Effector memory CD8-positive, alpha-beta T cell (primary cell): ENCODE measurements around the gene FBRSL1.
A peak's percentile ranks its signal among the peaks of the same experiment; 100 is the strongest.

Experiments used
- ATAC-seq: fragments of 150-1000 bp; cut with Tn5 transposase; replicated peaks from 2 replicates; pipeline ENCODE4 v1.10.0; 2021; ENCODE audit warnings: mild to moderate bottlenecking, moderate library complexity
- DNase-seq, 3 experiments: peaks; one replicate each; pipeline ENCODE4 v3.0.0; 2021
- H3K27ac Mint-ChIP-seq, 2 donors: one replicate each; pipeline ENCODE4 v1.8.0; 2022; ENCODE audit warnings: mild to moderate bottlenecking in 2 of 2, mixed read lengths in 2 of 2, moderate library complexity in 2 of 2
- H3K27me3 Mint-ChIP-seq, 2 donors: one replicate each; pipeline ENCODE4 v1.8.0; 2022; ENCODE audit warnings: mixed read lengths in 2 of 2
- H3K36me3 Mint-ChIP-seq: one replicate; pipeline ENCODE4 v1.8.0; 2022; ENCODE audit warnings: mild to moderate bottlenecking, moderate library complexity, mixed read lengths; ENCODE audit not compliant: insufficient read depth
- H3K4me1 Mint-ChIP-seq, 2 donors: one replicate each; pipeline ENCODE4 v1.8.0; 2022; ENCODE audit warnings: low read depth in 2 of 2, mixed read lengths in 2 of 2
- H3K4me3 Mint-ChIP-seq, 2 donors: one replicate each; pipeline ENCODE4 v1.8.0; 2022; ENCODE audit warnings: mild to moderate bottlenecking in 2 of 2, mixed read lengths in 2 of 2, moderate library complexity in 2 of 2
- H3K9me3 Mint-ChIP-seq, 2 donors: one replicate each; pipeline ENCODE4 v1.8.0; 2022; ENCODE audit warnings: mixed read lengths in 2 of 2

Gene FBRSL1

DNA sequence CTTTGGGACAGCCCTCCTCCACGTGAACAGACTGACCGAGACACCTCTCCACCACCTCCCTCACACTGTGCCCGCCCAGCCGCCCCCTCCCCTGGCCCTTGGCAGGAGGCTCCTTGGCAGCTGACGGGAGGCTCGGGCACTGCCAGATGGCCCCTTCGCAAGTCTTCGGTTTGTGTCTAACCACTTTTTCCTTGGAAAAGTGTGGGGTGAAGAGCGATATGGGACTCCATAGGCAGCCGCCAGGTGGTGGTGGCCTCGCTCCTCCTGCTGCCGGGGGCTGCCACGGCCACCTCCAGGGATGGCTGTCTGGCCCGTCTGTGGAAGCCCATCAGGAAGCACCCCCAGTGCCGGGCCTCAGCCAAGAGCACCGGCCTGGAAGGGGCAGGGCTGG, 61.7 kb downstream of the FBRSL1 start:
- no peaks in the 10 kb centered on the region for H3K9me3 Mint-ChIP-seq
- H3K4me1 Mint-ChIP-seq, result no peaks in the 10 kb centered on the region
- DNase-seq (no peak), ATAC-seq (no peak)
- H3K4me3 Mint-ChIP-seq, result no peak overlapping the region
- H3K27me3 Mint-ChIP-seq, result no peaks in the 10 kb centered on the region
- peaks cover 10% of the 10 kb centered on the region for H3K36me3 Mint-ChIP-seq
- no peak overlapping the region for H3K27ac Mint-ChIP-seq

DNA sequence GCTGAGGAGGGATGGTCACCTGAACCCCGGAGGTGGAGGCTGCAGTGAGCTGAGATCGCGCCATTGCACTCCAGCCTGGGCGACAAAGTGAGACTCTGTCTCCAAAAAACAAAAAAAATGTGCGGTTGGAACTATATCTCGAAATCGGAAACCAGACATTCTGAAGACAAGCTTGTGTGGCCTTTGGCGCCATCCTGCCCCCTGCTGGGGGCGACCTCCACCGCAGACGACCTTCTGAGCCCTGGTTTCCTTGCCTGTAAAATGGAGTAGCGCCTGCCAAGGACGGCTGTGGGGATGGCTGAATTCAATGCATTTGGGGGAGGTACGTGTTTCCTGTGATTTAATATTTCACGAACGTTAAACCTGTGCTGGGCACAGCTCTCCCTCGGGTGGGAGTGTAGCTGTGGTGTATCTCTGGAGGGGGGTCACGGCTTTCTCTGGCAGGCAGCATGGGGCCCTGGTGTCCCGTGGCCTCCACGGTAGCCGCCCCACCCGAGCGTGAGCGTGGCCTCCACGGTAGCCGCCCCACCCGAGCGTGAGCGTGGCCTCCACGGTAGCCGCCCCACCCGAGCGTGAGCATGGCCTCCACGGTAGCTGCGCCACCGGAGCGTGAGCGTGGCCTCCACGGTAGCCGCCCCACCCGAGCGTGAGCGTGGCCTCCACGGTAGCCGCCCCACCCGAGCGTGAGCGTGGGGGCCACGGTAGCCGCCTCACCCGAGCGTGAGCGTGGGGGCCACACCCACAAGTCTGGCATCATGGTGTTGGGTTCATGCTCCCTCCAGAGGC, 65.1 kb downstream of the FBRSL1 start:
- DNase-seq (no peak), ATAC-seq (no peak)
- H3K4me3 Mint-ChIP-seq, result no peak overlapping the region
- peaks cover 16% of the 10 kb centered on the region for H3K36me3 Mint-ChIP-seq
- no peaks in the 10 kb centered on the region for H3K9me3 Mint-ChIP-seq
- H3K4me1 Mint-ChIP-seq, result peaks cover 10 to 15% of the 10 kb centered on the region in 2 donors
- H3K27ac Mint-ChIP-seq, result no peak overlapping the region
- H3K27me3 Mint-ChIP-seq, result peaks cover 0 to 13% of the 10 kb centered on the region in 2 donors

DNA sequence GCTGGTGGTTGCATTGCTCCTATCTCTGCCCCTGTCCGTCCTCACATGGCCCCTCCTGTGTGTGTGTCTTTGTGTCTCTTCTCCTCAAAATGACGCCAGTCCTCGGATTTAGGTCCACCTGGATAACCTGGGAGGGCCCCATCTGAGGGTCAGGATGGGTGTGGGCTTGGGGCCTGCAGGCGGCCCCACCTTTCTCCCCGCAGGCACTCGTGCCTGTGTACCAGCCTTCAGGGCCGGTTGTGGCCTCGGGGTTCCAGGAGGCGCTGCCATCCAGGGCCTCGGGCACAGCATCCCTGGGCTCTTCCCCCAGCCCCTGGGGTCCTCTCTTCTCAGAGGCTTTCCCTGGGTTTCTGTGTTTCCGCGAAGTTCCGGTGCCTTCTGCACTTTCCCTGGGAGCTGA, 65.7 kb downstream of the FBRSL1 start:
- Mint-ChIP-seq H3K36me3 (peaks cover 16% of the 10 kb centered on the region), H3K27ac (no peak overlapping the region), H3K27me3 (peaks cover 0 to 13% of the 10 kb centered on the region in 2 donors), H3K4me3 (no peak overlapping the region), H3K9me3 (no peaks in the 10 kb centered on the region), H3K4me1 (peaks cover 10 to 15% of the 10 kb centered on the region in 2 donors)
- no peak for DNase-seq
- no peak for ATAC-seq

GRCh38 chr12:132556216-132556615, 66.3 kb downstream of the FBRSL1 start:
- peaks cover 16% of the 10 kb centered on the region for H3K36me3 Mint-ChIP-seq

DNA sequence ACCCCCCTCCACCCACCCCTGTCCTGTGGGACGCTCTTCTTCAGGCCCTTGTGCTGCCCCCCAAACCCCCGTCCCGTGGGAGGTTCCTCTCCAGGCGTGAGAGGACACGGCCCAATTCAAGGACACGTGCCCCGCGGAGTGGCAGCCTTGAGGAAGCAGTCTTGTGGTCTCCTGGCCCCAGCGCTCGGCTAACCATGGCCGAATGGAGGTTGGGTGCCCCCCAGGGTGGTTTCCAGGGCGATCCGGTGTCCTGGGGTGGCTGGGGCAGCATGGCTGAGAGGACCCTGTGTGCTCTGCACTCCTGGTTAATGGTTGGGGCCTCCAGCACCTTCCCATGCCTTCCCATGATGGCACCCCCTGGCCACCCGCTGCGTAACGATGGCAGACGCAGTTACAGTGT, 66.8 kb downstream of the FBRSL1 start:
- Mint-ChIP-seq H3K27me3 (peaks cover 0 to 13% of the 10 kb centered on the region in 2 donors), H3K9me3 (no peaks in the 10 kb centered on the region), H3K36me3 (peaks cover 16% of the 10 kb centered on the region), H3K4me3 (no peak overlapping the region), H3K4me1 (peaks cover 10 to 15% of the 10 kb centered on the region in 2 donors), H3K27ac (peak overlapping the region in 1 of 2 donors; percentile 65)
- ATAC-seq, result no peak
- DNase-seq, result no peak

More at GRCh38 chr12:132556216-132556615, 66.3 kb downstream of the FBRSL1 start:
- Mint-ChIP-seq H3K4me1 (peaks cover 10 to 15% of the 10 kb centered on the region in 2 donors), H3K9me3 (no peaks in the 10 kb centered on the region), H3K27me3 (peaks cover 0 to 13% of the 10 kb centered on the region in 2 donors), H3K27ac (peak overlapping the region in 1 of 2 donors; percentile 65), H3K4me3 (no peak overlapping the region)
- no peak for DNase-seq
- no peak for ATAC-seq

DNA sequence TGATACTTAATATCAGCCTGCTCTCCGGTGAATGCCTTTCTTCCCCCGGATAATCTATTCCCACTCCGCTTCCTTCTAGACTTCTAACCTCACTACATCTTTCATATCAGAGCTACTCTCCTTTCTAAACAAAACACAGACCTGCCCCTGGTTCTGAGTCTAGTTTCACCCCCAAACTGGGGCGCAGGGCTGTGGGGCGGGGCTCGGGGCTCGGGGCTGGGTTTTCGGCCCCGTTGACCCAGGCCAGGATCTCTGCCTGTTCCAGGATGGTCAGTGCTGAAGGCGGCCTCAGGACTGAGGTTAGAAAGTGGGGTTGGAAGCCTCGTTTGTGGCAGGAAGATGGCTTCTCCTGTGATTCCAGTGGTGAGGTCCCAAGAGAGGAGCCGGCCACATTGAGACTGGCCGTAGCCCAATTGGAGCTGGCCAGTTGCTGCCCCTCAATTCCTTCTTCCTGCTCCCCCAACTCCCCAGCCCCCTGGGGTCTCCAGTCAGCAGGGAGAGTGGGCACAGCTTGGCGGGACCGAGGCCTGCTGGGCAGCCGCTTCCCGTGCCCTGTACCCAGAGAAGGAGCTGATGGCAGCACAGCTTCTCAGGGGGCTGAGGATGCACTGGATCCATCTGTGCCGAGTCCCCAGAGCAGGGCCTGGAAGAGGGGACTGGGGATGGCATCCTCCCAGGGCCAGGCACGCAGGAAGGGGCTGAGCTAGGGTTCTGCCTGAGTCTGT, 67.5 kb downstream of the FBRSL1 start:
- no peak overlapping the region for H3K4me3 Mint-ChIP-seq
- ATAC-seq (no peak), DNase-seq (no peak)
- H3K36me3 Mint-ChIP-seq, result peaks cover 16% of the 10 kb centered on the region
- H3K27me3 Mint-ChIP-seq, result peaks cover 0 to 13% of the 10 kb centered on the region in 2 donors
- H3K4me1 Mint-ChIP-seq, result peaks cover 10 to 15% of the 10 kb centered on the region in 2 donors
- no peaks in the 10 kb centered on the region for H3K9me3 Mint-ChIP-seq
- no peak overlapping the region for H3K27ac Mint-ChIP-seq

DNA sequence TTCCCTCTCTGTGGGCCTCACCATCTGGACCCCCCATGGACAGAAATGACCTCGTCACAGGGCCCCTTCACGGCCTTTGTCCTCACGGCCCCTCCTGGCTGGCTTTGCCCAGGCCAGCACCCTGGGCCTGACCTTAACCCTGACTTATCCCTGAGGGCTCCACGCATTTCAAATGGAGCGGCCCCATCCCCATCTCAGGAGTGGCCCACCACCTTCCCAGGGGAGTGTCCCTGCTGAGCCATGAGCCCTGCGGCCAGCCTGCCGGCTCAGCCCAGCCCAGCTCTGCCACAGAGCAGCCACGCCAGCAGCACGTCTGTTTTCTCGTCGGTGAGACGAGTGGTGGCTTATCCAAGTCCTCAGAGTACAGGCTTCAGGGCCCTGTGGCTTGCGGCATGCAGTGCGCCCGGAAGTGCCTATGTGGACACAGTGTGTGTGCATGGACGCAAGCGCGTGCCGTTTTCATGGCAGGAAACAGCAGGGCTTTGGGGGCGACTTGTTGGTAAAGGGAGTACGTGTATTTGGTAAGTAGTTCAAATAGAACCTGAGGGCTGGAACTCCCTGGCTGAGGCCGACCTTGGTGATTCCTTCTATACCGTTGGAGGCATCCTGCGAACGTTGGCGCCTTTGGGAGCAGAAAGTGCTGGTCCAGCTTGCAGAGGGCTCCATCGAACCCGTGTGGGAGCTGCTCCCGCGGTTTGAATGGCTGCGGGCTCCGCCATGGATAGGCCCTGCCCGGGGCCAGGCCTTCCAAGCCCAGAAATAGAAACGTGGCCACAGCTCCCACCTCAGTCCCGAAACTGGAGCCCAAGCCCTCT, 68.3 kb downstream of the FBRSL1 start:
- H3K27me3 Mint-ChIP-seq, result peaks cover 0 to 13% of the 10 kb centered on the region in 2 donors
- DNase-seq, result no peak
- H3K4me3 Mint-ChIP-seq, result peak overlapping the region; percentile 76 to 77
- peaks cover 10 to 15% of the 10 kb centered on the region in 2 donors for H3K4me1 Mint-ChIP-seq
- H3K27ac Mint-ChIP-seq, result no peak overlapping the region
- ATAC-seq, result no peak
- no peaks in the 10 kb centered on the region for H3K9me3 Mint-ChIP-seq
- peaks cover 15% of the 10 kb centered on the region for H3K36me3 Mint-ChIP-seq

DNA sequence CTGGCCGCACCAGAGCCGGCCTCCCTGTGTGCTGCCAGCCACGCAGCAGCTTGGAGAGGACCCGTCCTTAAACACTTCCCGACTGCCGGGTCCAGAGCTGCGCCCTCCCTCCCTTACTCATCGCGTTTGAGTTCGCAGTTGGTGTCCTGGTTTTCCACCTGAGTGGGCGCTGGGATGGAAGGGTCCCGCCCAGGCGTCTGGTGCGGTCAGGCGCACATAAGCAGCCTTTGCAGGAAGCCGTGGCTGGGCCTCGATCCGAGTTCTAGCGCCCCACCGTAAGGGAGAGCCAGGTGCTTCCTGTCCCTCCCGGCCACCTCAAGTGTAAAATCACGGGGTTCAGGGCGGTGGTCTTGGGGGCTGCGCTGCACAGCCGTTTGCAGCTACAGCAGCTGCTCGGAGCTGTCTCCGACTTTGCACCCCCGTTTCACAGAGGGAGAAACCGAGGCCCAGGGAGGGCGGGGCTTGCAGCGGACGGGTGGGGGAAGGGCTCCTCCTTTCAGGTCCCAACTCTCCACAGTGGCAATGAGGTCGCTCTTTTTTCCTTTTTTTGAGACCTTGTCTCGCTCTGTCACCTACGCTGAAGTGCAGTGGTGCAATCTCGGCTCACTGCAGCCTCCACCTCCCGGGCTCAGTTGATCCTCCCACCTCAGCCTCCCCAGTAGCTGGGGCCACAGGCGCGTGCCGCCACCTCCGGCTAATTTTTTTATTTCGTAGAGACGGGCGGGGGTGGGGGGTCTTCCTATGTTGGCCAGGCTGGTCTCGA, 69.1 kb downstream of the FBRSL1 start:
- Mint-ChIP-seq H3K27ac (no peak overlapping the region), H3K4me3 (peak overlapping the region; percentile 76 to 77), H3K27me3 (peaks cover 0 to 13% of the 10 kb centered on the region in 2 donors), H3K4me1 (peaks cover 10 to 18% of the 10 kb centered on the region in 2 donors), H3K36me3 (peaks cover 14% of the 10 kb centered on the region), H3K9me3 (no peaks in the 10 kb centered on the region)
- ATAC-seq (no peak), DNase-seq (no peak)

DNA sequence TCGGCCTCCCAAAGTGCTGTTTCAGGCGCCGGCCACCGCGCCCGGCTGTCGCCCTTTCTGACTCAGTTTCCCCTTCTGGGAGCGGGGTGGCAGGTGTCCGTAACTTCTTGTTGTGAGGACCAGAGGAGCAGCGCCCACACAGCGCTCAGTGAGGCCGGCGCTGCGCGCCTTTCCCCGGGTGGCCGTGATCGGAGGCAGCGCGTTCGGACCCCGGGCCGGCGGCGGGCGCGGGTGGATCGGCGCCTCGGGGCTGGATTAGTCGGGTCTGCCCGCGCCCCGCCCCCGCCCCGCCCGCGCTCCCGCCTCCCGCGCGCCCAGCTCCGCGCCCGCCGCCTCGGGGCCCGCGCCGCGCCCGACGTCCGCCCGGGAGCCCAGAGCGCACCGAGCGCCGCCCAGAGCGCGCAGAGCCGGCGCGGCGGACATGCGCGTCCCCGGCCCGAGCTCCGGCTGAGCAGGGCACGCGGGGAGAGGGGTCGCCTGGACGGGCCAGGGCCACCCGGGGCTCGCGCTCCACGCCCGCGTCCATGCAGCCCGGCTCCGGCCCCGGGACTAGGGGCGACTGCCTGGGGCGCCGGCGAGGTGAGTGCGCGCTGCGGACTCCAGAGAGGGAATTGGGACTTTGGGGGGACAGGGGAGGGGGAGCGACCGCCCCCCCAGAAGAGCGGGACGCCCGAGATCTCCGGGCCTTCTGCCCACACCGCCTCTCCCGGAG, 69.9 kb downstream of the FBRSL1 start:
- no peak overlapping the region for H3K27ac Mint-ChIP-seq

DNA sequence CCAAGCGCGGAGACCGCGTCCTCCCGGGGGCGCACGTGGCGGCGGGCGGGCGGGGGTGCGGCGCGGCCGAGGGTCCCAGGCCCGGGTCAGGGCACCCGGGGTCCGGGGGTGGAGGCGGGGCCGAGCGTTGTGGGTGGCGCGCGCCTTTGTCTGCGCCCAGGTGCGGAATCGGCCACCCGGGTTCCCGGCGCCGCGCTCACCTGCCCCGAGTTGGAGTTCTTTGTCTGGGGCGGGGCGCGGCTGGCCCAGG, 70.3 kb downstream of the FBRSL1 start:
- ATAC-seq (peak; percentile 44), DNase-seq (no peak)
- Mint-ChIP-seq H3K9me3 (no peaks in the 10 kb centered on the region), H3K4me3 (peak overlapping the region; percentile 67 to 77), H3K4me1 (peaks cover 12 to 18% of the 10 kb centered on the region in 2 donors), H3K27me3 (peaks cover 0 to 13% of the 10 kb centered on the region in 2 donors), H3K27ac (no peak overlapping the region), H3K36me3 (peaks cover 11% of the 10 kb centered on the region)

More for the DNA sequence above, 69.9 kb downstream of the FBRSL1 start:
- H3K4me1 Mint-ChIP-seq, result peaks cover 10 to 18% of the 10 kb centered on the region in 2 donors
- ATAC-seq (peak; percentile 65), DNase-seq (peak in 1 of 3 experiments; percentile 19)
- peaks cover 9% of the 10 kb centered on the region for H3K36me3 Mint-ChIP-seq
- H3K4me3 Mint-ChIP-seq, result peak overlapping the region; percentile 76 to 77
- no peaks in the 10 kb centered on the region for H3K9me3 Mint-ChIP-seq
- H3K27me3 Mint-ChIP-seq, result peaks cover 0 to 13% of the 10 kb centered on the region in 2 donors

GRCh38 chr12:132560614-132561426, 70.9 kb downstream of the FBRSL1 start:
- Mint-ChIP-seq H3K27ac (no peak overlapping the region), H3K27me3 (peaks cover 0 to 13% of the 10 kb centered on the region in 2 donors), H3K4me1 (peaks cover 15 to 18% of the 10 kb centered on the region in 2 donors), H3K36me3 (peaks cover 12% of the 10 kb centered on the region), H3K4me3 (peak overlapping the region; percentile 67 to 72), H3K9me3 (no peaks in the 10 kb centered on the region)
- DNase-seq (peak; percentile 56 to 63 (median 61)), ATAC-seq (peak; percentile 63)
